Hepatocyte (in vitro differentiated cells): ENCODE measurements around the gene TBCD. TPM values are rescaled to one million over a fixed set of nuclear protein-coding genes. Genes with fewer than 3 reads are reported as not detected.
A peak's percentile ranks its signal among the peaks of the same experiment; 100 is the strongest.

Experiments used
- DNase-seq: peaks from one replicate; pipeline ENCODE4 v3.0.0-alpha.2; 2016; ENCODE audit warnings: low spot score
- H2AFZ ChIP-seq: fragments of 200-600 bp; sonication (generic); 2 replicates; pipeline ENCODE4 v1.6.0; 2016; ENCODE audit warnings: antibody characterized with exemption, mild to moderate bottlenecking
- H3K27ac ChIP-seq: fragments of 200-600 bp; sonication (generic); 2 replicates; pipeline ENCODE4 v1.5.1; 2016; ENCODE audit warnings: mild to moderate bottlenecking
- H3K27me3 ChIP-seq: fragments of 200-600 bp; sonication (generic); 2 replicates; pipeline ENCODE4 v1.6.1; 2016
- H3K36me3 ChIP-seq: fragments of 200-600 bp; sonication (generic); replicated peaks from 2 replicates; pipeline ENCODE4 v1.5.1; 2016; ENCODE audit warnings: low read depth; ENCODE audit not compliant: insufficient read depth
- H3K4me1 ChIP-seq: fragments of 200-600 bp; sonication (generic); 2 replicates; pipeline ENCODE4 v1.5.1; 2016; ENCODE audit warnings: mild to moderate bottlenecking, moderate library complexity; ENCODE audit not compliant: insufficient read depth
- H3K4me2 ChIP-seq: fragments of 200-600 bp; sonication (generic); 2 replicates; pipeline ENCODE4 v1.6.0; 2016
- H3K4me3 ChIP-seq: fragments of 200-600 bp; sonication (generic); 2 replicates; pipeline ENCODE4 v1.5.1; 2016; ENCODE audit warnings: mild to moderate bottlenecking
- H3K79me2 ChIP-seq: fragments of 200-600 bp; sonication (generic); 2 replicates; pipeline ENCODE4 v1.6.0; 2017; ENCODE audit warnings: mild to moderate bottlenecking
- H3K9me2 ChIP-seq: fragments of 200-600 bp; sonication (generic); replicated peaks from 2 replicates; pipeline ENCODE4 v1.6.0; 2017; ENCODE audit warnings: mild to moderate bottlenecking; ENCODE audit not compliant: insufficient read depth
- H3K9me3 ChIP-seq: fragments of 200-600 bp; sonication (generic); 2 replicates; pipeline ENCODE4 v1.5.1; 2016; ENCODE audit warnings: low read depth, mild to moderate bottlenecking
- H4K20me1 ChIP-seq: fragments of 200-600 bp; sonication (generic); 2 replicates; pipeline ENCODE4 v1.6.0; 2016; ENCODE audit warnings: mild to moderate bottlenecking; ENCODE audit not compliant: insufficient read depth, poor library complexity, severe bottlenecking
- EZH2 ChIP-seq: fragments of 200-600 bp; sonication (generic); IDR thresholded peaks from 2 replicates; pipeline ENCODE4 v1.6.1; 2016; ENCODE audit warnings: antibody characterized with exemption, mild to moderate bottlenecking, borderline replicate concordance
- EZH2phosphoT487 ChIP-seq: fragments of 200-600 bp; sonication (generic); IDR thresholded peaks from one replicate; pipeline ENCODE4 v1.6.1; 2018; ENCODE audit warnings: antibody characterized with exemption, mild to moderate bottlenecking, low read depth, moderate library complexity; ENCODE audit not compliant: unreplicated experiment, severe bottlenecking
- WGBS: methylation state at CpG from one replicate; pipeline ENCODE4 v1.1.6; 2016; ENCODE audit warnings: low lambda C conversion rate; ENCODE audit errors: missing lambda C conversion rate; 5-methylcytosine and 5-hydroxymethylcytosine counted together
- polyA plus RNA-seq: library from polyadenylated mRNA; unstranded; fragments of >200 nt; fragmentation: Nextera tagmentation; extraction: Ambion mirVana; gene quantifications from 2 replicates; pipeline ENCODE4 v1.2.1, GENCODE V29; 2016
- total RNA-seq: library from RNA; depleted of rRNA; stranded (reverse); fragments of >200 nt; gene quantifications from 2 replicates; pipeline ENCODE4 v1.2.3, GENCODE V29; 2014
- TF ChIP-seq, protein P1 (sequence below): fragments of 200-600 bp; sonication (generic); IDR thresholded peaks from 2 replicates; pipeline ENCODE4 v1.5.1; 2016; ENCODE audit warnings: antibody characterized with exemption, mild to moderate bottlenecking; ENCODE audit not compliant: poor library complexity

The TBCD gene
- total and polyA plus RNA-seq, 2 experiments from 2014 or later: 24.5 to 41.5 TPM

DNA sequence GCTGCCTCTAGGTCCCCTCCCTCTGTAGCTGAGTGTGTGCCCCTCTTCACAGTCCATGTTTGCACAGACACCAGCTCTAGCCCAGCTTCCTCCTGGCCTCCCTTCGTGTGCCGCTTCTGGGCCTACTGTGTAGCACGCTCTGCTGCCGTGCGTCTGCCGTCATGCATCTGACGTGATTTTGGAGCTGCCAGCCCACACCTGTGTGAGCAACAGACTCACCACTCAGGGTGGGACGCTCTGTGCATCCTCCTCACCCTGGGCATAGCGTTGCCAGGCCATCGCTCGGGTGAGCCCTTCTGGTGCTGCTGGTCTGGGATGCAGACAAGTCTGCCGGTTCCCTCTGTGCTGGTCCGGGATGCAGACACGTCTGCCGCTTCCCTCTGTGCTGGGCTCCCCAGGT, 127.4 kb downstream of the TBCD start:
- no peak overlapping the region for H3K4me2 ChIP-seq
- H3K27ac ChIP-seq: no peak overlapping the region
- no peaks in the 10 kb centered on the region for H3K27me3 ChIP-seq
- DNase-seq: no peak
- no peaks in the 10 kb centered on the region for H3K9me2 ChIP-seq
- TF ChIP-seq, protein P1, sequence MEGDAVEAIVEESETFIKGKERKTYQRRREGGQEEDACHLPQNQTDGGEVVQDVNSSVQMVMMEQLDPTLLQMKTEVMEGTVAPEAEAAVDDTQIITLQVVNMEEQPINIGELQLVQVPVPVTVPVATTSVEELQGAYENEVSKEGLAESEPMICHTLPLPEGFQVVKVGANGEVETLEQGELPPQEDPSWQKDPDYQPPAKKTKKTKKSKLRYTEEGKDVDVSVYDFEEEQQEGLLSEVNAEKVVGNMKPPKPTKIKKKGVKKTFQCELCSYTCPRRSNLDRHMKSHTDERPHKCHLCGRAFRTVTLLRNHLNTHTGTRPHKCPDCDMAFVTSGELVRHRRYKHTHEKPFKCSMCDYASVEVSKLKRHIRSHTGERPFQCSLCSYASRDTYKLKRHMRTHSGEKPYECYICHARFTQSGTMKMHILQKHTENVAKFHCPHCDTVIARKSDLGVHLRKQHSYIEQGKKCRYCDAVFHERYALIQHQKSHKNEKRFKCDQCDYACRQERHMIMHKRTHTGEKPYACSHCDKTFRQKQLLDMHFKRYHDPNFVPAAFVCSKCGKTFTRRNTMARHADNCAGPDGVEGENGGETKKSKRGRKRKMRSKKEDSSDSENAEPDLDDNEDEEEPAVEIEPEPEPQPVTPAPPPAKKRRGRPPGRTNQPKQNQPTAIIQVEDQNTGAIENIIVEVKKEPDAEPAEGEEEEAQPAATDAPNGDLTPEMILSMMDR: no peak
- TF ChIP-seq EZH2phosphoT487 (no peak), EZH2 (no peak)
- no peak overlapping the region for H2AFZ ChIP-seq
- H3K4me1 ChIP-seq: peaks cover 44% of the 10 kb centered on the region
- no peaks in the 10 kb centered on the region for H4K20me1 ChIP-seq
- no peaks in the 10 kb centered on the region for H3K36me3 ChIP-seq
- H3K79me2 ChIP-seq: peaks cover 18% of the 10 kb centered on the region
- no peak overlapping the region for H3K4me3 ChIP-seq
- no peaks in the 10 kb centered on the region for H3K9me3 ChIP-seq
- WGBS: 98% methylated on average over 15 of the region's 15 CpGs

DNA sequence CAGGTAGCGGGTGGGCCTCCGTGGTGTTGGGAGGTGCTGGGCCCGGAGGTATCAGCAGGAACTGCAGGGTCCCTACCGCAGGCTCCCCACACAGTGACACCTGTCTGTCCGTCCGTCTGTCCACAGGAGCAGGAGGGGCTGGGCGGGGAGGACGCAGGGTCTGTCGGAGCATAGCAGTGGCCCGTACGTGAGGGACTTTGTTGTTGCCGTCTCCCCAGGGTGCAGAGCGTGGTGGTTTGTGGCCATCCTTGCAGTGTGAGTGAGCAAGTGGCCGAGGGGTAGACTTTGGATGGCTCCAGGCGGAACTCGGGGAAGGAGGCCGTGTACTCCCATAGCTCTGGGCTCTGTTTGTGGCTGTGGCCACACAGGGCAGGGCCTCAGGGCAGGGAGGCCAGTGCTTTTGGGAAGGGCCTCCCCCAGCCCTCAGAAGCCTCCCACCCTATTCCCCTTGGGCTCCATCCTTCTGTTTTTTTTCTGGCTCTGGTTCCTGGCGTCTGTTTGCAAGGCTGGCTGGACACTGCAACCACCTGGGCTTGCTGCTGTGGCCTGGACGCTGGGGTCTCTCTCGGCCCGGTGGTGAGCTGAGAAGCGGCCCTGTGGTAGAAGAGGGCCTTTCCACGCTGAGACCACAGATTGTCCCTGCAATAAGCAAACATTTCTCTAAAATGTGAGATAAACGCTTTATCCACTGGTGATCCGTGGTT, 128.9 kb downstream of the TBCD start:
- TF ChIP-seq, protein P1: no peak
- TF ChIP-seq EZH2phosphoT487 (no peak), EZH2 (no peak)
- Histone ChIP-seq H3K4me1 (peaks cover 38% of the 10 kb centered on the region), H3K9me3 (no peaks in the 10 kb centered on the region), H3K27me3 (no peaks in the 10 kb centered on the region), H3K79me2 (peaks cover 18% of the 10 kb centered on the region), H4K20me1 (no peaks in the 10 kb centered on the region), H3K4me3 (no peak overlapping the region), H3K36me3 (no peaks in the 10 kb centered on the region), H3K9me2 (no peaks in the 10 kb centered on the region), H2AFZ (no peak overlapping the region), H3K4me2 (no peak overlapping the region), H3K27ac (no peak overlapping the region)
- 90% methylated on average over 14 of the region's 25 CpGs for WGBS
- DNase-seq: no peak

DNA sequence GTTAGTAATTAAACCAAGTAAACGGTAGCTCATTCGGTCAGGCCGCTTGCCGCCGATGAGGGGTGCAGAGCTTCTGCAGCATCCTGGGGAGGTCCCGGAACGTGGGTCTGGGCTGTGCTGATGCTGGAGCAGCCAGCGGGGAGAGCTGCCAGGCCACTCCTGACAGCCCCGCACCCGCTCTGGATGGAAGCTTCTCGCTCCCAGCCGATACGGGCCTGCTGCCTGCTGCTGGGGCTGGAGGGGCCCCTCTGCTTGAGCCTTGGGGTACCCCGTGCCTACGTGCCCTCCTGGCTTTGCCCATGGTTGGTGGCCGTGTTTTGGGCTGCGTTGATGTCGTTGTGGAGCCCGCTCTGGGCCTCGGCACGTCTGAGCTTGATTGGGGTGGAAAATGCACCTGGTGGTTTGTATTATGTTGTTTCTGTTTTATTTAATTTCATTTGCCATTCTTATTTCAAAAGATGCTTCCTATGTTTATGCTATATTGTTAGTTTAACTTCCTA, 129.5 kb downstream of the TBCD start:
- Histone ChIP-seq H3K4me2 (no peak overlapping the region), H3K27ac (peak overlapping the region; percentile 76), H3K4me3 (no peak overlapping the region), H3K9me3 (no peaks in the 10 kb centered on the region), H4K20me1 (no peaks in the 10 kb centered on the region), H3K79me2 (peaks cover 18% of the 10 kb centered on the region), H2AFZ (no peak overlapping the region), H3K9me2 (no peaks in the 10 kb centered on the region), H3K27me3 (no peaks in the 10 kb centered on the region), H3K36me3 (no peaks in the 10 kb centered on the region), H3K4me1 (peaks cover 38% of the 10 kb centered on the region)
- TF ChIP-seq EZH2phosphoT487 (no peak), EZH2 (no peak)
- TF ChIP-seq, protein P1: no peak
- no peak for DNase-seq
- WGBS: 90% methylated on average over 21 of the region's 21 CpGs
